Neural progenitor cell (in vitro differentiated cells): Measurements from ENCODE around the gene TMEM108.

Source experiments
- EZH2 ChIP-seq: fragments of 200-600 bp; sonication (generic); IDR thresholded peaks from 2 replicates; pipeline ENCODE4 v1.6.1; 2017; ENCODE audit warnings: antibody characterized with exemption, mild to moderate bottlenecking, moderate library complexity
- TF ChIP-seq, protein P1 (sequence below): fragments of 200-600 bp; sonication (generic); IDR thresholded peaks from 2 replicates; pipeline ENCODE4 v1.5.1; 2017; ENCODE audit warnings: antibody characterized with exemption, mild to moderate bottlenecking

DNA sequence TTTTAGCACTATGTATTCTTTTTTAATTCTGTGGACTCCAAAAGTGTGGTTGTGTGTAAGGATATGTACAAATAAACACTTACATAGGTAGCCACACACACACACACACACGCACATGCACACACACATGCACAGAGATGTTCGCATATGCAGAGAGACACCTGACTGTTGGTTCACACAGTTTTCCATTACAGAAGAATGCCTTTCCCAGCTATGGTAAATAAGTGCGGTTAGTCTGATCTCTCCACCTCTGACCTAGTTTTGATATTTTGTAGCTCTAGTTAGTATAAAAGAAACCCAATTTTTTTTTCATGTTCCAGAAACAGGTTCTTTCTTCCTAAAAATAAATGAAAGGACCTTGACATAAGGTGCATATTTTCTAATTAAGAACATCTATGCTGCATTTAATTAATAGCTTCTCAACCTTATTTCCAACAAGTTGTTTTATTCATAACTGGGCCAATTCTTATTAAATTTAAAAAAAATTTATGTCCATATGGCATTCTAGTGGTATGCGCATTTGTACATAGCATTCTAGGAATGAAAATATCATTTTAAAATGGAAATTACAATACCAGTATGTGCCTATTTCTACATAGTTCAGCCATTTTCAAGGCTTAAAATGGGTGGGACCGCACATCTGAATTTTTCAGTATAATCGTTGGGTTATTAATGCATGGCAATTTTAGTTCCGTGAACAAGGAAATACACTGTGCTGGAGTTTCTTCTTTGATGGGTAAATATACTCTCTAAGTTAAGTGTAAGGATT, 27.2 kb downstream of the TMEM108 start:
- TF ChIP-seq, protein P1, sequence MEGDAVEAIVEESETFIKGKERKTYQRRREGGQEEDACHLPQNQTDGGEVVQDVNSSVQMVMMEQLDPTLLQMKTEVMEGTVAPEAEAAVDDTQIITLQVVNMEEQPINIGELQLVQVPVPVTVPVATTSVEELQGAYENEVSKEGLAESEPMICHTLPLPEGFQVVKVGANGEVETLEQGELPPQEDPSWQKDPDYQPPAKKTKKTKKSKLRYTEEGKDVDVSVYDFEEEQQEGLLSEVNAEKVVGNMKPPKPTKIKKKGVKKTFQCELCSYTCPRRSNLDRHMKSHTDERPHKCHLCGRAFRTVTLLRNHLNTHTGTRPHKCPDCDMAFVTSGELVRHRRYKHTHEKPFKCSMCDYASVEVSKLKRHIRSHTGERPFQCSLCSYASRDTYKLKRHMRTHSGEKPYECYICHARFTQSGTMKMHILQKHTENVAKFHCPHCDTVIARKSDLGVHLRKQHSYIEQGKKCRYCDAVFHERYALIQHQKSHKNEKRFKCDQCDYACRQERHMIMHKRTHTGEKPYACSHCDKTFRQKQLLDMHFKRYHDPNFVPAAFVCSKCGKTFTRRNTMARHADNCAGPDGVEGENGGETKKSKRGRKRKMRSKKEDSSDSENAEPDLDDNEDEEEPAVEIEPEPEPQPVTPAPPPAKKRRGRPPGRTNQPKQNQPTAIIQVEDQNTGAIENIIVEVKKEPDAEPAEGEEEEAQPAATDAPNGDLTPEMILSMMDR, result no peak
- TF ChIP-seq EZH2, result no peak
